HL-60 (cell line): ENCODE measurements around the gene MMP19.

Experiments
- CTCF ChIP-seq: IDR thresholded peaks from one replicate; pipeline ENCODE4 v1.5.1; 2011; ENCODE audit warnings: low read length, control low read depth, inconsistent platforms; ENCODE audit not compliant: insufficient read depth
- POLR2AphosphoS5 ChIP-seq: IDR thresholded peaks from 2 replicates; pipeline ENCODE4 v1.6.1; 2012; ENCODE audit warnings: low read depth
- REST ChIP-seq: IDR thresholded peaks from 2 replicates; pipeline ENCODE4 v1.6.1; 2012; ENCODE audit warnings: low read depth; ENCODE audit not compliant: insufficient replicate concordance

GRCh38 chr12:55828357-55828756 lies 14.4 kb downstream of the MMP19 start:
- TF ChIP-seq CTCF, result no peak
- TF ChIP-seq POLR2AphosphoS5, result no peak
- no peak for TF ChIP-seq REST
